SU-DHL-6 (cell line): ENCODE measurements around the gene TESMIN.

Source experiments
- H2AFZ ChIP-seq: fragments of 200-600 bp; sonication (generic); 2 replicates; pipeline ENCODE4 v1.6.1; 2014; ENCODE audit warnings: low read depth, mild to moderate bottlenecking, moderate library complexity, mixed read lengths, antibody characterized with exemption, low read length; ENCODE audit not compliant: severe bottlenecking
- H3F3A ChIP-seq: fragments of 200-600 bp; shearing (Covaris generic); 2 replicates; pipeline ENCODE4 v1.6.0; 2016; ENCODE audit warnings: antibody characterized with exemption, mild to moderate bottlenecking; ENCODE audit not compliant: insufficient read depth
- H3K27ac ChIP-seq: fragments of 200-600 bp; sonication (generic); 2 replicates; pipeline ENCODE4 v1.5.1; 2016; ENCODE audit warnings: low read depth, mild to moderate bottlenecking, low read length, moderate library complexity, mixed read lengths
- H3K27me3 ChIP-seq: fragments of 200-600 bp; sonication (generic), shearing (Covaris generic); 2 replicates; pipeline ENCODE4 v1.6.0; 2014; ENCODE audit warnings: mild to moderate bottlenecking, low read length
- H3K36me3 ChIP-seq: fragments of 200-600 bp; sonication (generic); 2 replicates; pipeline ENCODE4 v1.6.1; 2014; ENCODE audit warnings: mild to moderate bottlenecking, low read length, mixed read lengths
- H3K4me2 ChIP-seq: fragments of 300-600, 200-600 bp; shearing (Covaris generic), sonication (generic); 2 replicates; pipeline ENCODE4 v1.6.0; 2014; ENCODE audit warnings: low read length, low read depth, mild to moderate bottlenecking; ENCODE audit not compliant: poor library complexity, severe bottlenecking
- H3K4me3 ChIP-seq: fragments of 200-600 bp; sonication (generic); 2 replicates; pipeline ENCODE4 v1.5.1; 2014; ENCODE audit warnings: antibody characterized with exemption, low read length, mild to moderate bottlenecking, mixed read lengths; ENCODE audit not compliant: insufficient read depth, poor library complexity, severe bottlenecking
- H3K79me2 ChIP-seq: fragments of 200-600 bp; sonication (generic); 2 replicates; pipeline ENCODE4 v1.6.1; 2014; ENCODE audit warnings: mild to moderate bottlenecking, low read length, moderate library complexity; ENCODE audit not compliant: insufficient read depth
- H3K9ac ChIP-seq: fragments of 200-600 bp; sonication (generic); 2 replicates; pipeline ENCODE4 v1.7.0; 2014; ENCODE audit warnings: mild to moderate bottlenecking, low read length
- H3K9me2 ChIP-seq: fragments of 200-600 bp; sonication (generic); replicated peaks from 2 replicates; pipeline ENCODE4 v1.6.1; 2014; ENCODE audit warnings: low read length; ENCODE audit not compliant: insufficient read depth
- H3K9me3 ChIP-seq: fragments of 200-600 bp; sonication (generic); 2 replicates; pipeline ENCODE4 v1.6.1; 2014; ENCODE audit warnings: low read length, mixed read lengths; ENCODE audit not compliant: insufficient read depth
- H4K20me1 ChIP-seq: fragments of 200-600 bp; sonication (generic); 2 replicates; pipeline ENCODE4 v1.6.1; 2014; ENCODE audit warnings: low read depth, mild to moderate bottlenecking, antibody characterized with exemption, low read length, moderate library complexity, mixed read lengths
- EZH2phosphoT487 ChIP-seq: fragments of 200-600 bp; sonication (generic), shearing (Covaris generic); conservative IDR thresholded peaks from 2 replicates; pipeline ENCODE4 v1.6.1; 2018; ENCODE audit warnings: mild to moderate bottlenecking, antibody characterized with exemption, low read length, moderate library complexity, mixed read lengths
- TF ChIP-seq, protein P1 (sequence below): fragments of 200-600 bp; sonication (generic); IDR thresholded peaks from one replicate; pipeline ENCODE4 v1.5.1; 2017; ENCODE audit warnings: antibody characterized with exemption, mild to moderate bottlenecking, low read length, moderate library complexity; ENCODE audit not compliant: insufficient read depth, poor library complexity, severe bottlenecking

Gene TESMIN

DNA sequence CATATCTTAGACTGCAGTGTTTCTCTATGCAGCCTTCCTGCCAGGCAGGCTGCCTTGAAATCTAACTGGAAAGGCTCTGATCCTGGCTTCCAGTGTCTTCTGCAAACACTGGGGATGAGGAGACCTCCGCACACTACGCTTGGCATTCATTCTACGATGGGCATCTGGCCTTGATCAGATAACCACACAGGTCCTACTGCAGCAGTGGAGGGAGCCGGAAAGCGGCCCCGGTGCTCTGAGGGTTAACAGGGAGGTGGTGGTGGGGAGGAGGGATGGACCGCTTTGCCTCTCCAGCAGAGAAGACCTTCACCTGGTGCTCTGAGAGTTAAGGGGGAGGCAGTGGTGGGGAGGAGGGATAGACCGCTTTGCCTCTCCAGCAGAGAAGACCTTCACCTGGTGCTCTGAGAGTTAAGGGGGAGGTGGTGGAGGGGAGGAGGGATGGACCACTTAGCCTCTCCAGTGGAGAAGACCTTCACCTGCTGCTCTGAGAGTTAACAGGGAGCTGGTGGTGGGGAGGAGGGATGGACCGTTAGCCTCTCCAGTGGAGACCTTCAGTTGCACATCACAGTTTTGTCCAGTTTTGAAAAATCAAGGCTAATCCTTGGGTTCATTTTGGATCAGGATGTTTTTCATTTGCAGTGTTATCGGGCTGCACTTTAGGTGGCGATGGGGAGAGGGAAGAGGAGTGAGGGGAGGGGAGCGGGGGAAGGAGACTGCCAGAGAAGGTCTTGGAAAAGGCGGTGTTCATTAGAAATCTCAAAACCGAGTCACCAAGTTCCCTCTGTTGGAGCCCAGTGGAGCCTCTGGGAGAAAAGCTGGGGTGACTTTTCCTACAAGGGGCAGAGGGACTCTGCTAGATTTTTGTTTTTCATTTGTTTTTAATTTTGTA, 61.3 kb downstream of the TESMIN start:
- Histone ChIP-seq H3F3A (no peaks in the 10 kb centered on the region), H2AFZ (no peak overlapping the region), H3K27ac (no peak overlapping the region), H3K36me3 (no peaks in the 10 kb centered on the region), H3K4me2 (no peak overlapping the region), H3K27me3 (no peaks in the 10 kb centered on the region; the same call in 1 of the 2 replicates), H3K9me3 (no peaks in the 10 kb centered on the region), H3K9me2 (no peaks in the 10 kb centered on the region), H3K9ac (no peak overlapping the region), H3K79me2 (no peaks in the 10 kb centered on the region), H3K4me3 (no peak overlapping the region), H4K20me1 (no peaks in the 10 kb centered on the region)
- TF ChIP-seq, protein P1, sequence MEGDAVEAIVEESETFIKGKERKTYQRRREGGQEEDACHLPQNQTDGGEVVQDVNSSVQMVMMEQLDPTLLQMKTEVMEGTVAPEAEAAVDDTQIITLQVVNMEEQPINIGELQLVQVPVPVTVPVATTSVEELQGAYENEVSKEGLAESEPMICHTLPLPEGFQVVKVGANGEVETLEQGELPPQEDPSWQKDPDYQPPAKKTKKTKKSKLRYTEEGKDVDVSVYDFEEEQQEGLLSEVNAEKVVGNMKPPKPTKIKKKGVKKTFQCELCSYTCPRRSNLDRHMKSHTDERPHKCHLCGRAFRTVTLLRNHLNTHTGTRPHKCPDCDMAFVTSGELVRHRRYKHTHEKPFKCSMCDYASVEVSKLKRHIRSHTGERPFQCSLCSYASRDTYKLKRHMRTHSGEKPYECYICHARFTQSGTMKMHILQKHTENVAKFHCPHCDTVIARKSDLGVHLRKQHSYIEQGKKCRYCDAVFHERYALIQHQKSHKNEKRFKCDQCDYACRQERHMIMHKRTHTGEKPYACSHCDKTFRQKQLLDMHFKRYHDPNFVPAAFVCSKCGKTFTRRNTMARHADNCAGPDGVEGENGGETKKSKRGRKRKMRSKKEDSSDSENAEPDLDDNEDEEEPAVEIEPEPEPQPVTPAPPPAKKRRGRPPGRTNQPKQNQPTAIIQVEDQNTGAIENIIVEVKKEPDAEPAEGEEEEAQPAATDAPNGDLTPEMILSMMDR: no peak
- TF ChIP-seq EZH2phosphoT487: no peak

- Histone ChIP-seq H3K4me3 (no peak overlapping the region), H3K9ac (no peak overlapping the region), H2AFZ (no peak overlapping the region), H3K4me2 (no peak overlapping the region), H3K79me2 (no peaks in the 10 kb centered on the region), H3F3A (no peaks in the 10 kb centered on the region), H3K9me3 (no peaks in the 10 kb centered on the region), H3K27me3 (no peaks in the 10 kb centered on the region; the same call in 1 of the 2 replicates), H4K20me1 (no peaks in the 10 kb centered on the region), H3K9me2 (no peaks in the 10 kb centered on the region), H3K36me3 (no peaks in the 10 kb centered on the region), H3K27ac (no peak overlapping the region)
- TF ChIP-seq EZH2phosphoT487: no peak
- TF ChIP-seq, protein P1: no peak
Measured at GRCh38 chr11:68688881-68689280, 62.4 kb downstream of the TESMIN start.

- H3K4me3 ChIP-seq: no peak overlapping the region
- no peaks in the 10 kb centered on the region for H3K9me2 ChIP-seq
- no peaks in the 10 kb centered on the region for H4K20me1 ChIP-seq
- H3K79me2 ChIP-seq: no peaks in the 10 kb centered on the region
- H3K27me3 ChIP-seq: no peaks in the 10 kb centered on the region; the same call in 1 of the 2 replicates
- H3K27ac ChIP-seq: no peak overlapping the region
- TF ChIP-seq EZH2phosphoT487: no peak
- TF ChIP-seq, protein P1: no peak
- H3K4me2 ChIP-seq: no peak overlapping the region
- H3K9ac ChIP-seq: no peak overlapping the region
- H3K9me3 ChIP-seq: no peaks in the 10 kb centered on the region
- no peak overlapping the region for H2AFZ ChIP-seq
- no peaks in the 10 kb centered on the region for H3K36me3 ChIP-seq
- no peaks in the 10 kb centered on the region for H3F3A ChIP-seq
Measured at GRCh38 chr11:68687986-68688385, 63.3 kb downstream of the TESMIN start.
